Measurements from ENCODE around the gene CMSS1. TPM values are rescaled to one million over a fixed set of nuclear protein-coding genes. Genes with fewer than 3 reads are reported as not detected.

CMSS1 gene
- total and polyA plus RNA-seq, 12 donors, result 16.2 to 75.6 (median 33.0) TPM

DNA sequence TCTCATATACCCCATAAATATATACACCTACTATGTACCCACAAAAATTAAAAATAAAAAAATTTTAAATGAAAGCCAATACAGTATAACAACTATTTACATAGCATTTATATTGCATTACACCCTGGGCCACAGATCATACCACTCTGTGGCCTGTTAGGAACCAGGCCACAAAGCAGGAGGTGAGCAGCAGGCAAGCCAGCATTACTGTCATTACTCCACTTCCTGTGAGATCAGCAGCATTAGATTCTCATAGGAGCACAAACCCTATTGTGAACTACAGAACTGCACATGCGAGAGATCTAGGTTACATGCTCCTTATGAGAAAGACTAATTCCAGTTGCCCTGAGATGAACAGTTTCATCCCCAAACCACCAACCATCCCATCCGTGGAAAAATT is 279.2 kb downstream of the CMSS1 start:
- Histone ChIP-seq H3K4me3 (no peak overlapping the region), H3K27me3 (no peaks in the 10 kb centered on the region), H3K4me1 (replicated peaks in 1 of 2) (peaks cover 9 to 21% of the 10 kb centered on the region in 2 donors), H3K9me3 (replicated peaks in 1 of 3) (no peaks in the 10 kb centered on the region), H3K27ac (no peak overlapping the region), H3K36me3 (replicated peaks in 1 of 2) (no peaks in the 10 kb centered on the region)
- no peak for DNase-seq
- WGBS, 4 donors, result 95 to 100% (median 98%) methylated on average over 2 of the region's 2 CpGs
- TF ChIP-seq CTCF (IDR thresholded peaks at IDR 0.05), result no peak
- TF ChIP-seq POLR2A (IDR thresholded peaks at IDR 0.05), result no peak
- intact Hi-C loops (cut with DNase I), result no loop called here

- TF ChIP-seq POLR2A (IDR thresholded peaks at IDR 0.05) (peak in 1 of 2 donors; percentile 36), CTCF (IDR thresholded peaks at IDR 0.05) (no peak)
- Histone ChIP-seq H3K9me3 (replicated peaks in 1 of 3) (no peaks in the 10 kb centered on the region), H3K4me1 (replicated peaks in 1 of 2) (peaks cover 9 to 21% of the 10 kb centered on the region in 2 donors), H3K27me3 (no peaks in the 10 kb centered on the region), H3K27ac (peak overlapping the region in 4 of 5 donors; percentile 36 to 70 (median 58)), H3K4me3 (no peak overlapping the region), H3K36me3 (replicated peaks in 1 of 2) (no peaks in the 10 kb centered on the region)
- peak in 6 of 7 donors; percentile 28 to 60 (median 50) for DNase-seq
- intact Hi-C loops (cut with DNase I), result no loop called here
- WGBS, 4 donors, result 49 to 56% (median 55%) methylated on average over 6 of the region's 6 CpGs
Observed at GRCh38 chr3:100097919-100098783, 280.5 kb downstream of the CMSS1 start.

- no peak for DNase-seq
- peak overlapping the region in 4 of 5 donors; percentile 36 to 70 (median 58) for H3K27ac ChIP-seq
- H3K4me3 ChIP-seq, result no peak overlapping the region
- intact Hi-C loops (cut with DNase I), result no loop called here
- H3K36me3 ChIP-seq (replicated peaks in 1 of 2), result no peaks in the 10 kb centered on the region
- H3K9me3 ChIP-seq (replicated peaks in 1 of 3), result no peaks in the 10 kb centered on the region
- H3K4me1 ChIP-seq (replicated peaks in 1 of 2), result peaks cover 9 to 21% of the 10 kb centered on the region in 2 donors
- TF ChIP-seq POLR2A (IDR thresholded peaks at IDR 0.05) (no peak), CTCF (IDR thresholded peaks at IDR 0.05) (no peak)
- H3K27me3 ChIP-seq, result no peaks in the 10 kb centered on the region
Observed at GRCh38 chr3:100098784-100099070, 281.1 kb downstream of the CMSS1 start.

GRCh38 chr3:100099621-100100020 is 282.0 kb downstream of the CMSS1 start:
- no peaks in the 10 kb centered on the region for H3K36me3 ChIP-seq (replicated peaks in 1 of 2)
- H3K27ac ChIP-seq, result no peak overlapping the region
- H3K4me1 ChIP-seq (replicated peaks in 1 of 2), result peaks cover 9 to 21% of the 10 kb centered on the region in 2 donors
- intact Hi-C loops (cut with DNase I), result no loop called here
- no peak for DNase-seq
- H3K9me3 ChIP-seq (replicated peaks in 1 of 3), result no peaks in the 10 kb centered on the region
- WGBS, 4 donors, result 83 to 91% (median 86%) methylated on average over 2 of the region's 2 CpGs
- H3K27me3 ChIP-seq, result no peaks in the 10 kb centered on the region
- TF ChIP-seq CTCF (IDR thresholded peaks at IDR 0.05) (no peak), POLR2A (IDR thresholded peaks at IDR 0.05) (no peak)
- no peak overlapping the region for H3K4me3 ChIP-seq

Measured in adrenal gland (tissue), 12 donors.